SK-N-SH (cell line): ENCODE measurements around the gene NAA10. TPM values are rescaled to one million over a fixed set of nuclear protein-coding genes. Genes with fewer than 3 reads are reported as not detected.

Experiments
- CTCF ChIA-PET: fragments of 300-600, 350-600 bp; formaldehyde crosslinking; extraction: SDS; loops from one replicate; lab custom pipeline; 2021; lab: Yijun Ruan, JAX
- POLR2A ChIA-PET: fragments of 350-600 bp; sonication (Branson Sonifier 250); formaldehyde crosslinking; extraction: SDS; loops from one replicate; lab custom pipeline; 2020; ENCODE audit warnings: antibody characterized with exemption, inconsistent platforms; lab: Yijun Ruan, JAX
- DNase-seq: peaks from one replicate; pipeline ENCODE4 v3.0.0; 2012
- H2AFZ ChIP-seq: fragments of 200-600 bp; sonication (generic); 2 replicates; pipeline ENCODE4 v1.8.1; 2016; ENCODE audit warnings: antibody characterized with exemption, mild to moderate bottlenecking, low read depth
- H3F3A ChIP-seq: fragments of 200-600 bp; sonication (generic); replicated peaks from 2 replicates; pipeline ENCODE3; 2016; ENCODE audit warnings: antibody characterized with exemption, mild to moderate bottlenecking; ENCODE audit not compliant: insufficient read depth
- H3K27ac ChIP-seq, 2 experiments: fragments of 200-500 bp in 1 of 2; fragments of 200-600 bp in 1 of 2; sonication (Bioruptor generic) in 1 of 2; sonication (generic), shearing (Covaris generic) in 1 of 2; 2 replicates each; pipeline versions ENCODE4 v1.5.1 to v1.6.1; 2014 to 2016; ENCODE audit warnings: low read depth in 2 of 2, inconsistent platforms in 1 of 2, low read length in 1 of 2, mild to moderate bottlenecking in 1 of 2, mixed read lengths in 1 of 2
- H3K27me3 ChIP-seq: fragments of 200-600 bp; sonication (generic), shearing (Covaris generic); 2 replicates; pipeline ENCODE4 v1.6.1; 2016; ENCODE audit warnings: mixed run types; ENCODE audit not compliant: insufficient read depth
- H3K36me3 ChIP-seq, 2 experiments: fragments of 200-500 bp in 1 of 2; fragments of 200-600 bp in 1 of 2; sonication (Bioruptor generic) in 1 of 2; sonication (generic) in 1 of 2; replicated peaks in 1 of 2; 2 replicates each; pipeline versions ENCODE3 to v1.5.1; 2014 to 2016; ENCODE audit warnings: low read length in 1 of 2, mild to moderate bottlenecking in 1 of 2; ENCODE audit not compliant: insufficient read depth in 2 of 2, control insufficient read depth in 1 of 2
- H3K4me1 ChIP-seq, 2 experiments: fragments of 200-500 bp in 1 of 2; fragments of 200-600 bp in 1 of 2; sonication (Bioruptor generic) in 1 of 2; sonication (generic), shearing (Covaris generic) in 1 of 2; 2 replicates each; pipeline versions ENCODE4 v1.5.1 to v1.6.1; 2014 to 2016; ENCODE audit warnings: low read depth in 1 of 2, low read length in 1 of 2, mixed run types in 1 of 2; ENCODE audit not compliant: insufficient read depth in 2 of 2, control insufficient read depth in 1 of 2
- H3K4me2 ChIP-seq: fragments of 200-600 bp; sonication (generic), shearing (Covaris generic); 2 replicates; pipeline ENCODE4 v1.6.1; 2017; ENCODE audit warnings: mixed run types
- H3K4me3 ChIP-seq, 2 experiments: fragments of 200-500 bp in 1 of 2; fragments of 200-600 bp in 1 of 2; sonication (Bioruptor generic) in 1 of 2; sonication (generic), shearing (Covaris generic) in 1 of 2; 2 replicates each; pipeline versions ENCODE4 v1.5.1 to v1.8.1; 2014 to 2016; ENCODE audit warnings: low read depth in 2 of 2, inconsistent platforms in 1 of 2, low read length in 1 of 2, mild to moderate bottlenecking in 1 of 2, mixed read lengths in 1 of 2, moderate library complexity in 1 of 2
- H3K79me2 ChIP-seq: fragments of 200-600 bp; sonication (generic); 2 replicates; pipeline ENCODE4 v1.8.1; 2017; ENCODE audit warnings: mild to moderate bottlenecking; ENCODE audit not compliant: insufficient read depth
- H3K9ac ChIP-seq: fragments of 200-600 bp; sonication (generic); 2 replicates; pipeline ENCODE4 v1.6.1; 2017; ENCODE audit warnings: mixed run types
- H3K9me2 ChIP-seq: fragments of 200-600 bp; sonication (generic); 2 replicates; pipeline ENCODE4 v1.6.1; 2017; ENCODE audit warnings: mixed run types
- H3K9me3 ChIP-seq: fragments of 200-600 bp; sonication (generic); 2 replicates; pipeline ENCODE4 v1.6.1; 2017; ENCODE audit warnings: mixed run types, mild to moderate bottlenecking, moderate library complexity
- H4K20me1 ChIP-seq: fragments of 200-600 bp; sonication (generic); 2 replicates; pipeline ENCODE4 v1.6.1; 2017; ENCODE audit warnings: mild to moderate bottlenecking, mixed run types; ENCODE audit not compliant: insufficient read depth
- CHD2 ChIP-seq: fragments of 150-350 bp; IDR thresholded peaks from 2 replicates; pipeline ENCODE4 v1.6.1; 2018; ENCODE audit warnings: low read length; ENCODE audit not compliant: partially characterized antibody
- CTCF ChIP-seq: fragments of 200-600 bp; sonication (generic); IDR thresholded peaks from 2 replicates; pipeline ENCODE4 v1.6.1; 2017; ENCODE audit warnings: antibody characterized with exemption, mild to moderate bottlenecking, moderate library complexity
- ELF1 ChIP-seq: IDR thresholded peaks from 2 replicates; pipeline ENCODE4 v1.4.0; 2012
- EP300 ChIP-seq, 2 experiments: IDR thresholded peaks; 2 replicates each; pipeline versions ENCODE4 v1.4.0 to v1.6.1; 2012; ENCODE audit warnings: borderline replicate concordance in 1 of 2, low read depth in 1 of 2, low read length in 1 of 2
- FOSL2 ChIP-seq: IDR thresholded peaks from 2 replicates; pipeline ENCODE4 v1.4.0; 2012; ENCODE audit warnings: low read depth, mild to moderate bottlenecking, moderate library complexity, borderline replicate concordance
- FOXJ3 ChIP-seq: sonication (generic); formaldehyde crosslinking; IDR thresholded peaks from 2 replicates; pipeline ENCODE4 v1.5.1; 2020; ENCODE audit warnings: mild to moderate bottlenecking, missing genetic modification reagents
- FOXM1 ChIP-seq: IDR thresholded peaks from 2 replicates; pipeline ENCODE4 v1.4.0; 2012; ENCODE audit warnings: low read depth, mild to moderate bottlenecking
- GABPA ChIP-seq: IDR thresholded peaks from 2 replicates; pipeline ENCODE4 v1.4.0; 2012; ENCODE audit warnings: low read depth, mild to moderate bottlenecking
- JUND ChIP-seq: IDR thresholded peaks from 2 replicates; pipeline ENCODE4 v1.4.0; 2012
- MXI1 ChIP-seq: IDR thresholded peaks from 2 replicates; pipeline ENCODE4 v1.6.1; 2012; ENCODE audit warnings: mild to moderate bottlenecking, low read depth, low read length, improper control_type of control experiment
- NFIC ChIP-seq: IDR thresholded peaks from 2 replicates; pipeline ENCODE4 v1.4.0; 2012; ENCODE audit warnings: borderline replicate concordance
- NRF1 ChIP-seq: IDR thresholded peaks from 2 replicates; pipeline ENCODE4 v1.6.1; 2012; ENCODE audit warnings: low read depth, mild to moderate bottlenecking, low read length
- RXRA ChIP-seq: IDR thresholded peaks from 2 replicates; pipeline ENCODE4 v1.4.0; 2012; ENCODE audit warnings: low read depth, mild to moderate bottlenecking, borderline replicate concordance
- SIN3A ChIP-seq: IDR thresholded peaks from 2 replicates; pipeline ENCODE4 v1.6.1; 2012; ENCODE audit warnings: low read depth, mild to moderate bottlenecking, low read length, moderate library complexity, borderline replicate concordance
- TCF12 ChIP-seq: IDR thresholded peaks from 2 replicates; pipeline ENCODE4 v1.4.0; 2012
- TEAD4 ChIP-seq: IDR thresholded peaks from 2 replicates; pipeline ENCODE4 v1.4.0; 2012; ENCODE audit warnings: mild to moderate bottlenecking, borderline replicate concordance; ENCODE audit not compliant: insufficient read depth
- YY1 ChIP-seq: IDR thresholded peaks from 2 replicates; pipeline ENCODE4 v1.4.0; 2012; ENCODE audit warnings: low read depth, mild to moderate bottlenecking
- whole genome bisulfite sequencing: methylation state at CpG from one replicate; pipeline ENCODE4 v1.1.6; 2017; ENCODE audit warnings: low lambda C conversion rate; 5-methylcytosine and 5-hydroxymethylcytosine counted together
- polyA plus RNA-seq, 3 experiments: library from polyadenylated mRNA; depleted of rRNA; stranded (reverse); fragments of >200 nt; gene quantifications; 2 replicates each; pipeline ENCODE4 v1.2.3, GENCODE V29; 2012
- TF ChIP-seq, protein P1 (sequence below): IDR thresholded peaks from 2 replicates; pipeline ENCODE4 v1.4.0; 2012; ENCODE audit warnings: low read depth, borderline replicate concordance
- TF ChIP-seq, protein P2 (sequence below): fragments of 150-350 bp; IDR thresholded peaks from 2 replicates; pipeline ENCODE4 v1.6.1; 2017; ENCODE audit warnings: antibody characterized with exemption, low read length, low read depth, borderline replicate concordance
- TF ChIP-seq, protein P3 (sequence below): IDR thresholded peaks from 2 replicates; pipeline ENCODE4 v1.4.0; 2012; ENCODE audit warnings: low read depth, borderline replicate concordance

NAA10 gene
- polyA plus RNA-seq, 1 of the 3 experiments (the other 2 are of a cell fraction) = 229 TPM

DNA sequence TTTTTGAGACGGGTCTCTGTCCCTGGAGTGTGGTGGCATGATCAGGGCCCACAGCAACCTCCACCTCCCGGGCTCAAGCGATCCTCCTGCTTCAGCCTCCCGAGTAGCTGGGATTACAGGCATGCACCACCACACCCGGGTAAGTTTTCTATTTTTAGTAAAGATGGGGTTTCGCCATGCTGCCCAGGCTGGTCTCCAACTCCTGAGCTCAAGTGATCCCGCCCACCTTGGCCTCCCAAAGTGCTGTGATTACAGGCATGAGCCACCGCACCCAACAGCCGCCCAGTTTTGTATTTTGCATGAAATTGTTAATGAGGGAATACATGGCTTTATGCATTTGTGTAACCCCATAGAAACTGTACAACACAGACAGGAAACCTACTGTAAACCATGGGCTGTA, 6.0 kb downstream of the NAA10 start:
- H3K4me3 ChIP-seq = no peak overlapping the region
- no peak for DNase-seq
- H3K27ac ChIP-seq = peak overlapping the region in 1 of 2 experiments; percentile 70; a peak in 1 of 4 replicates
- CTCF ChIA-PET = interaction anchor here (3.0 to 16.7 kb wide), 3 partner anchors 19 to 165 kb away, joined by 16 to 271 read pairs (median 130); partner anchors contain the start of genes PLXNB3 and RENBP
- no peaks in the 10 kb centered on the region; the same call in 1 of the 2 replicates for H3K27me3 ChIP-seq
- peaks cover 12 to 35% of the 10 kb centered on the region in 2 experiments for H3K36me3 ChIP-seq
- peaks cover 7 to 48% of the 10 kb centered on the region in 2 experiments; a peak in 2 of 4 replicates for H3K4me1 ChIP-seq
- H3K4me2 ChIP-seq = peak overlapping the region; percentile 22; the same call in 1 of the 2 replicates
- peaks cover 28% of the 10 kb centered on the region for H4K20me1 ChIP-seq
- no peaks in the 10 kb centered on the region for H3K9me3 ChIP-seq
- 50% methylated on average over 9 of the region's 9 CpGs for WGBS
- POLR2A ChIA-PET = interaction anchor here (0.9 to 1.5 kb wide), 3 partner anchors 11 to 55 kb away, joined by 3 to 4 read pairs (median 4); no protein-coding TSS in a partner anchor
- H3K79me2 ChIP-seq = peaks cover 25% of the 10 kb centered on the region
- H2AFZ ChIP-seq = no peak overlapping the region
- H3F3A ChIP-seq = peaks cover 19% of the 10 kb centered on the region
- H3K9ac ChIP-seq = no peak overlapping the region
- no peaks in the 10 kb centered on the region for H3K9me2 ChIP-seq
- TF ChIP-seq YY1 (no peak), FOXJ3 (CRISPR knock-in tag) (no peak), MXI1 (no peak), CTCF (no peak), GABPA (no peak), RXRA (no peak), EP300 (IDR thresholded peaks at IDR 0.05; ENCODE audit: borderline replicate concordance in 1 of 2, low read depth in 1 of 2, low read length in 1 of 2) (no peak), NRF1 (no peak), NFIC (no peak), SIN3A (no peak), FOSL2 (no peak), FOXM1 (no peak), JUND (no peak), ELF1 (no peak), CHD2 (no peak), TEAD4 (no peak), TCF12 (no peak)
- TF ChIP-seq, protein P1, sequence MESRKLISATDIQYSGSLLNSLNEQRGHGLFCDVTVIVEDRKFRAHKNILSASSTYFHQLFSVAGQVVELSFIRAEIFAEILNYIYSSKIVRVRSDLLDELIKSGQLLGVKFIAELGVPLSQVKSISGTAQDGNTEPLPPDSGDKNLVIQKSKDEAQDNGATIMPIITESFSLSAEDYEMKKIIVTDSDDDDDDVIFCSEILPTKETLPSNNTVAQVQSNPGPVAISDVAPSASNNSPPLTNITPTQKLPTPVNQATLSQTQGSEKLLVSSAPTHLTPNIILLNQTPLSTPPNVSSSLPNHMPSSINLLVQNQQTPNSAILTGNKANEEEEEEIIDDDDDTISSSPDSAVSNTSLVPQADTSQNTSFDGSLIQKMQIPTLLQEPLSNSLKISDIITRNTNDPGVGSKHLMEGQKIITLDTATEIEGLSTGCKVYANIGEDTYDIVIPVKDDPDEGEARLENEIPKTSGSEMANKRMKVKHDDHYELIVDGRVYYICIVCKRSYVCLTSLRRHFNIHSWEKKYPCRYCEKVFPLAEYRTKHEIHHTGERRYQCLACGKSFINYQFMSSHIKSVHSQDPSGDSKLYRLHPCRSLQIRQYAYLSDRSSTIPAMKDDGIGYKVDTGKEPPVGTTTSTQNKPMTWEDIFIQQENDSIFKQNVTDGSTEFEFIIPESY = no peak
- TF ChIP-seq, protein P2, sequence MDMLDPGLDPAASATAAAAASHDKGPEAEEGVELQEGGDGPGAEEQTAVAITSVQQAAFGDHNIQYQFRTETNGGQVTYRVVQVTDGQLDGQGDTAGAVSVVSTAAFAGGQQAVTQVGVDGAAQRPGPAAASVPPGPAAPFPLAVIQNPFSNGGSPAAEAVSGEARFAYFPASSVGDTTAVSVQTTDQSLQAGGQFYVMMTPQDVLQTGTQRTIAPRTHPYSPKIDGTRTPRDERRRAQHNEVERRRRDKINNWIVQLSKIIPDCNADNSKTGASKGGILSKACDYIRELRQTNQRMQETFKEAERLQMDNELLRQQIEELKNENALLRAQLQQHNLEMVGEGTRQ = no peak
- TF ChIP-seq, protein P3, sequence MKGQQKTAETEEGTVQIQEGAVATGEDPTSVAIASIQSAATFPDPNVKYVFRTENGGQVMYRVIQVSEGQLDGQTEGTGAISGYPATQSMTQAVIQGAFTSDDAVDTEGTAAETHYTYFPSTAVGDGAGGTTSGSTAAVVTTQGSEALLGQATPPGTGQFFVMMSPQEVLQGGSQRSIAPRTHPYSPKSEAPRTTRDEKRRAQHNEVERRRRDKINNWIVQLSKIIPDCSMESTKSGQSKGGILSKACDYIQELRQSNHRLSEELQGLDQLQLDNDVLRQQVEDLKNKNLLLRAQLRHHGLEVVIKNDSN = no peak
- TF ChIP-seq, all 33 proteins: peak for 0
